C4-2B (cell line): ENCODE results near the gene VSIG4.

Experiments
- CTCF ChIP-seq: fragments of 450-650 bp; conservative IDR thresholded peaks from 2 replicates; pipeline ENCODE4 v1.5.1; 2017; ENCODE audit warnings: mild to moderate bottlenecking
- ZFX ChIP-seq: fragments of 450-650 bp; IDR thresholded peaks from 2 replicates; pipeline ENCODE4 v1.6.1; 2017

DNA sequence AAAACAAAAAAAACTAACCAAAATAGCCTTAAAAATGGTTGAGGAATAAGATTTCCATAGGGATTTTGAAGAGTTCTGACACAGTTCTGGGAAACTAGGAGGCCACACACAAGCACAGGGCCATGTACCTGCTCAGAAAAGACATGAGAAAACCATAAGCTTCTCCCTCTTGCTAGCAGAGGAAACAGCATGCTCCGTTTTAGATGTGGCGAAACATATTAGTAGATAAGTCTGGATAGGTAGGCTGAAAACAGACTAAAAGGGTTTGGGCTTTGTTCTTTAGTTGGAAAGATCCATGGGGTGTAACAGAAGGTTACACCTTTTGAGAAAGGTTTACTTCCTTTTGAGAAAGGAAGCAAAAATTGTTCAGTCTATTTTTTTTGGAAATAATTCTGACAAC, 10.9 kb downstream of the VSIG4 start:
- TF ChIP-seq CTCF, result no peak
- no peak for TF ChIP-seq ZFX
